GM03348 (cell line): ENCODE data around the gene ASCL5.
A peak's percentile ranks its signal among the peaks of the same experiment; 100 is the strongest.

Source experiments
- DNase-seq: peaks from one replicate; pipeline ENCODE4 v3.0.0; 2012; ENCODE audit warnings: low spot score

The ASCL5 gene

GRCh38 chr1:201110616-201111015 is 16.4 kb downstream of the ASCL5 start:
- no peak for DNase-seq

- no peak for DNase-seq
Observed at GRCh38 chr1:201110138-201110537, 16.8 kb downstream of the ASCL5 start.

DNA sequence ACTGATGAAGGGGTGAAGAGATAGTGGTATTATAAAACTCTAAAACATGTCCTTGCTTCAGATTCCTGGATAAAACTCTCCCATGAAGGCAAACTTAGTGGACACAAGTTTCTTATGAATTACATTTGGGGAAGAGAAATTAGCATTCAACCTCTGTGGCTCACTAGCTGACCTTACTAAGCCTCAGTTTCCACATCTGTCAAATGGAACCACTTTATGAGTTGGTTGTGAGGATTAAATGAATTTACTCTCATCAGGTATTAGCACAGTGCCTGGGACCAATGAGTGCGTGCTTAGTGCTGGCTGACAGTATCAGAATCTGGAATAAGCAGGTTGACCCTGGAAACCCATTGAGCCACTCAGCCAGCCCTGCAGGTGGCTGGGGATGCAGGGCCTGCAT is 17.3 kb downstream of the ASCL5 start:
- DNase-seq: no peak

GRCh38 chr1:201108614-201109013 is 18.4 kb downstream of the ASCL5 start:
- DNase-seq: no peak

DNA sequence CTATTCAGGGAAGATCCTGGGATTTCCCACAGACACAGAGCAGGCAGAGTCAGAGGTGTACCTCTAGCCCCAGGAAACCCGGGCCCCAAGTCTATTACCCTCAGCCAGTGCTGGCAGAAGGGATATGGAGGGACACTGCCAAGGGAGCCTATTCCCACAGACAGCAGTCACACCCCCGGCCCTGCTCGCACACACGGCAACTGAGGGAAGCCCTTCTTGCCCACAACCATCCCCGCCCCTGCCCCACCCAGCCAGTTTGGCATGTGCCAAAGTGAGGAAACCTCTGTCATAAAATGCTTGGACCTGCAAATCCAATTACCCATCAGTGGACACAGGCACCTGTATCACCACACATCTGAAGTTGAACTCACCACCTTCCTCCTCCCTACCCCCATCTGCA is 21.3 kb downstream of the ASCL5 start:
- no peak for DNase-seq

DNA sequence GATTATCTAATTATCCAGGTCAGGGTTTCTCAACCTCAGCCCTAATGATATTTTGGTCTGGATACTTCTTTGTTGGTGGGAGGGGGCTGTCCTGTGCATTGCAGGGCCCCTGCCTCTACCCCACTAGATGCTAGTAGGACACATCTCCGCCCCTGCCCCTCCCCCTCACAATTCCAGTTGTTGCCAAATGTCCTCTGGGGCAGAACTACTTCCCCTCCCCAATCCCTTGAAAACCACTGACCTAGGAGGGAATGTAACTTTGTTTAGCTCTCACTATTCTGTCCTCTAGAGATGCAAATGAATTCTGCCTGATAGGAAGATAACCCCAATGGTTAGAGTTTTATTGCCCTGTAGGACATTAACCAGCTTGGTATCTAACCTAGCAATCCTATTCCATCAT is 22.8 kb downstream of the ASCL5 start:
- no peak for DNase-seq

- no peak for DNase-seq
Observed at GRCh38 chr1:201103666-201104065, 23.3 kb downstream of the ASCL5 start.

GRCh38 chr1:201100169-201100930 is 26.6 kb downstream of the ASCL5 start:
- DNase-seq: no peak

DNA sequence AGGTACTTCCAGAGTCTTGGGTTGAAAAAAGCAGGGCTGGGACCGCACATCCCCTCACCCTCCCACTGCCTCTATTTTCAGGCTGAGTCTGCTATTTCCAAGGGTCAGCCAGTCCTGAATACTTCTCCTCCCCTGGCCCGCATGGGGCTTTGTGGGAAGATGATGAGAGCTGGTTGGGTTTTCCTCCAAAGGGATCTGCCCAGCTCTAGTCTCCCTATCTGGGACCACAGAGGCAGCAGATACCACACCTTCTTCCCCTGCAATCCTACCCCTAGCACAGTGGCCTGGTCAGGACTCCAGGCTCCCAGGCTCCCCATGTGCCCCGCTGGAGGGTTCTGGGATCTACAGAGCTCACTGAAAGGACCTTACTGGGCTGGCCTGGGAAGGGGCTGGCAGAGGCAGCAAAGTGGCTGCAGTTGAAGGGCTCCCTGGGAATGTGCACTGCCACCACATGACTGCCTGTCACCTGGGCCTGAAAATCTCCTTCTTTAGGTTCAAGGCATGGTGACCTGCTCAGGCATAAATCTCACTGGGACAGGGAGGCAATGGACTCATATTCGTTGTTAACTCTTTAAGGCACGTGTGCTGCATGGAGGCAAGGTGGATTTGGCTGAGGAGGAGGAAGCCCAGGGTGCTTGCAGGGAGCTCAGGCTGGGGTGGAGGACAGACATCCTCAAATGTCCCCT is 27.8 kb downstream of the ASCL5 start:
- no peak for DNase-seq

DNA sequence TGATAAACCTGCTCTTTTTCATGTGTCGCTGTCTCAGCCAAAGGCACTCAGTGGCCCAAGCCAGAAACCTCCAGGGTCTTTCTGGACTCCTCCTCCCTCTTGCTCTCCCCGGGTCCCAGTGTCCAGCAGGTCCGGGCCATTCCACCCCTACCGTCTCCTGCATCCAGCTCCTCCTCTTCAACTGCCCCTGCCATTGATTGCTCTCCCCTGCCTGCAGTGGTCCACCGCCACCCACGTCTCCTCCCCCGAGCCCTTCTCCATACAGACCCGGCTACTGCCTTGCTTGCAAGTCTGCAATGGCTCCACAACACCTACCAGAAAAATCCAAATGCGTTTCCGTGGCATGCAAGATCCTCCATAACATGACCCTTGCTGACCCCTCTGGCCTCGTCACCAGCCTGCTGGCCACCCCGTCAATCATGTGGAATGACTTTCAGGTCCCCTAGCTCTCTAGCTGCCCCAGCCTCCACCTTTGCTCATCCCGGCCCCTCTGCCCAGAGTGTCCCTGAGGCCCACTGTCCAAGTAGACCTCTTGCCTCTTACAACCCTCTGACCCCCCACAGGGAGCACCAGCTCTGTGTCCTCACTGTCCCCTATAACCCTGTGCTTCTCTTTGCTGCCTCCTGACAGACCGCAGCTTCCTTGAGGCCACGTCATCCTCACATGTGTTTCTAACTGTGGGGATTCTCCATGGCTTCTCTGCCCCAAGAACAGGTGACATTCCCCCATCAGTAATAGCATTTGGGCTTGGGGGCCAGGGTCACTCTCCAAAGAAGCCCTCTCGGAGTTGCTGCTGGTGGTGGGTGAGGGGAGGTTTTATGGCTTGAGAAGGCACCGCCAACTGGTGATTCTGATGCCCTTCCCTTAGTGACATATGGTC is 29.8 kb downstream of the ASCL5 start:
- no peak for DNase-seq

GRCh38 chr1:201096041-201096461 is 30.9 kb downstream of the ASCL5 start:
- no peak for DNase-seq

DNA sequence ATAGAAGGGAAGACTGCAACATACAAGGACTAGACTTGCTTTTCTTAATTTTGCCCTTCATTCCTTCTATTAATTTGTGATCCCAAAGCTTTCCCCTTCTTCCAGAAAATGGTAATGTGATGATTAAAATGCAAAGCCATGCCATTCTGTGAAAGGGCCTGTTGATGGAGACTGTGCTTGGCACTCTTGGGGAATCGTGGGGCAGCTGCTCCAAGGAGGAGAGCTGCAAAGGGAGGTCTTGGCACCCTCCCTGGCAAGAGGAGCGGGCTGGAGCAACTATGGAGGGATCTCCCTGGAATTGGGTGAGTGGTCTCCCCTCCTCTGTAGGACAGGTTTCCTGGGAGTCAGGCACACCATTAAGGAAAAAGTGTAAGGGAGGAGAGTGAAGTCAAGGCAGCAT is 31.4 kb downstream of the ASCL5 start:
- DNase-seq: no peak

- no peak for DNase-seq
Observed at GRCh38 chr1:201094832-201095231, 32.2 kb downstream of the ASCL5 start.

DNA sequence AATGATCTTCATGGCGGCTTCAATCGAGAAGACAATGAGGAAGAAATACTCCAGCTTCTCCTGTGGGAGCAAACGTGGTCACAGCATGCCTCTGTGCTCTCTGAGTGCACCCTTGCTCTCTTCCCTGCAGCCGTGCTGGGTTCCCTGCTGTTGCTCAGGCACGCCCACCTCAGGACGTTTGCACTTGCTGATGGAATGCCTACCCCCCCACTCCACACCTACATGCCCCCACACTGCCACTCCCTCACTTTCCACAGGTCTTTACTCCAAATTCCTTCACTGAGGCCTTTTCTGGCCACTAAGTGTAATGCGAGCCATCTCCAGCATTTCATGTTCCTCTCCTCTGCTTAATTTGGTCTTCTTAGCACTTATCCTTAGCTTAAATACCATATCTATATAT is 33.0 kb downstream of the ASCL5 start:
- no peak for DNase-seq

- no peak for DNase-seq
Observed at GRCh38 chr1:201093561-201093960, 33.4 kb downstream of the ASCL5 start.

GRCh38 chr1:201092738-201093137 is 34.2 kb downstream of the ASCL5 start:
- DNase-seq: no peak

DNA sequence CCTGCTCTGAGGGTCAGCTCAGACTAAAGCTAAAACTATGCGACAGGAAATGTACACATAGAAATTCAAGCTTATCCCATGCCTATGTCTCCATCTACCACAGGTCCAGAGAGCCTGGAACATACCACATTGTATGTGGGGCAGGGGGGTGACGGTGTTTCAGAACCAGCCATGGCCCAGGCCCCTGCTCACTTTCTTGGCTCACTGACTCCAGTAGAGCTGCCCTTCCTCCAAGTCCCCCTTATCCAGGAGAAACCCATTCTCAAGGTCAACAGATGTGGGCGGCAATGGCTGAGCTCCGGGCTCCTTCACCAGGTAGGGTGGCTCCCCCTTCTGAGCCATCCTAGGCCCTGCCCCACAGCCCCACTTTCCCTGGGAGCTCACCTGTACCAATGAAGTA is 35.7 kb downstream of the ASCL5 start:
- no peak for DNase-seq

DNA sequence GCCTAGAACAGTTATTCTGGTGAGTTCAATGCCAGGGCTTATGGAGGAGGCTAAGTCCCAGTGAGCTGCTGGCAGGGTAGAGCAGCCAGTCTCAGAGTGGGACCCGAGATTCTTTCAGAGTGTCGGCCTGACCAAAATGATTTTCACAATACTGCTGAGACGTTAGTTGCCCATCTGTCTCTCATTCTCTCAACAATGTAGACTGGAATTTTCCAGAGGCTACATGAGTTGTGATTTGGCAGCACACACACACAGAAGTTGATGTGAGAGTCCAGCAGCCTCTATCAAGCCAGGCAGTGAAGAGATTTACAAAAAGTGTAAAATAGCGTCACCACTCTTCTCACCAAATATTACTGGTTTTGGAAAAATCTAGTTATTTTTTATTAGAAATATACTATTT is 36.4 kb downstream of the ASCL5 start:
- peak; percentile 24 for DNase-seq

- no peak for DNase-seq
Observed at GRCh38 chr1:201089596-201089995, 37.4 kb downstream of the ASCL5 start.

- DNase-seq: no peak
Observed at GRCh38 chr1:201088901-201089525, 38.0 kb downstream of the ASCL5 start.

GRCh38 chr1:201088395-201088794 is 38.6 kb downstream of the ASCL5 start:
- no peak for DNase-seq
